Effector CD4-positive, alpha-beta T cell (primary cell): Measurements from ENCODE around the gene ZBTB7C.

Experiments used
- DNase-seq: peaks from one replicate; pipeline ENCODE4 v3.0.0-alpha.2; 2020

Gene ZBTB7C

DNA sequence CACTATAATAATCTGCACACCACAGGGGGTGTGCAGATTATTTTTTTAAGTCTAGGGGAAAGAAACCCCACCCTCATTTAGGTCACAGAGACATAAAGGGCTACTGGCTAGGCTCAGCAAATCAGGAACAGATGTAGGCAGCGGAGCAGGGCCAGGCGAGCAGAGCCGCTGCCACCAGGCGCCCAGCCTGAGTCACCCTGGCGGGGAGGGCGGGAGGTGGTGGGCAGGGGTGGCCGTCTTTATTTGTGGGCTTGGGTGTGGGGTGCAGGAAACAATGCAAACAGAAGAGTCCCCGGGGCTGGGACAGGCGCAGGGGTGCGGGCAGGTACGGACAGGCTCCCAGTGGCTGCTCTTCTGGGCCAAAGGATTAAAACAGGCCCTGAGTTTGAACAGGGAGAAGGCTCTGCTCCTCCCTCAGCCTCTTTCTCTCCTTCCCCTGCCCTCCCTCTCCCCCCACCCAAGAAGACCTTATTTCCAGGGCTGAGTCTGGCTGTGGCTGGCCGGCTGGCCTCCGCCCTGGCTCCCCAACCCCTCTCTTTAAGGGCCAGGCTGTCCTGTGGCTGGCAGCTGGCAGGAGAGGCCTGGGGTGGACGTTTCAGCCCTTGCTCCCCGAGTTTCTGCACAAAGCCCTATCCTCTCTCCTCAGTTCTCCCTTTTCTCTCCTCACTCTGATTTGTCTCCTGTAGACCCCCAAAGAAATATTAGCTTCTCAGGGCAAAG lies 335.8 kb downstream of the ZBTB7C start:
- DNase-seq, result no peak

DNA sequence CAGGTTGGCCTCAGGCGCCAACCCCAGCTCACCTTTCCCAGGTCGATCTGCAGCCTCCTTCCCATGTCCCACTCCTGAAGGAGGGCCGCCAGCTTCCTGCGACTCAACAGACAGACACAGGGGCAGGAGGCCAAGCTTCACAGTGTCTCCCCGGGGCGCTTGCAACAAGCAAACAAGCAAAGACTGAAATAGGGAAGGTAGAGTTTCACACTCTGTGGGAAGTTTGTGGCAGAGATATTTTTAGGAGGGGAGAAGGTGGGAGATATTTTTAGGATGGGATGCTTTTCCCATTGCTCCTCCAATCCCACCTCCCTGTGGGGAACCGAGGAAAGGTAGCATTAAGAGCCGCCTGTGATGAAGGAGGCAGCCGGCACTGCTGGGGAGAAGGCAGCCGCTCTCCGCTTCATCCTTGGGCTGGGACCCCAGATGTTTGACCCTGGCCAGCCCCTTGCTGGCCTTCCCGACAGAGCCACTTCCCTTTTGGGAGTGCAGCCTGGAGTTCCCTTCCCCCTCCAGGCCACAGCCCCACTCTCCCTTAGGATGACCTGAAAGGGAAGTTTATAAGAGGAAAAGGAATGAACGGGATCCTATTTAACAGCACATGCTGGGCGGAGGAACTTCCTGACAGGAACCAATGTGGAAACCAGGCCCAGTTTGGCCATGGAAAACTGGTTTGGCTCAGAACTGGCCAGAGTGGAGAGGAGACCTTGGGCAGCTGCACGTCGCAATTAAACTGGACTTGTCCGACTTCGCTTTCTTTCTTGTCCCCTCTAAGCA lies 336.6 kb downstream of the ZBTB7C start:
- DNase-seq, result no peak

DNA sequence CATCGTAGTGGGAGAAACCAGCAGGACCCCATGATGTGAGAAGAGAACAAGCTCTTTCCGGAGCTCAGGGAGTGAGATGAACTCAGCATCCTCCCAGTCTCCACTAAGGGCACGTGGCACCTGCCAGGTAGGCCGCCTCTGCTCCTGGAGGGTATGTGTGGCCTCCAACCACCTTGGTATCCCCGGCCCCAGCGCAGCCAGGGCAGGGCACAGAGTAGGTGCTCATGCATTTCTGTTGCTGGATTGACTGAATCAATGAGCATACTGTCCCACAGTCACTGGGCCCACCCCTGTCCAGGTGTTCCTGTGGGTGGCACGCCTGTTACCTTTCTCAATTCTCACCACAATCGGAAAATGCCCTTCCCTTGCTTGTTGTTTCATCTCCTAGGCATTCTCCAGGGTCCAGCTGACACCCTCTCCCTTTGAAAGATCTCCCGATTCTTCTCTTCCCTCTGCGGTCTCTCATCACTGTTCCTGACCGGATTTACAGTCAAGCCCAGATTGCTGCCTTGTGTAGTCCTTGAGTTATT lies 340.2 kb downstream of the ZBTB7C start:
- no peak for DNase-seq

DNA sequence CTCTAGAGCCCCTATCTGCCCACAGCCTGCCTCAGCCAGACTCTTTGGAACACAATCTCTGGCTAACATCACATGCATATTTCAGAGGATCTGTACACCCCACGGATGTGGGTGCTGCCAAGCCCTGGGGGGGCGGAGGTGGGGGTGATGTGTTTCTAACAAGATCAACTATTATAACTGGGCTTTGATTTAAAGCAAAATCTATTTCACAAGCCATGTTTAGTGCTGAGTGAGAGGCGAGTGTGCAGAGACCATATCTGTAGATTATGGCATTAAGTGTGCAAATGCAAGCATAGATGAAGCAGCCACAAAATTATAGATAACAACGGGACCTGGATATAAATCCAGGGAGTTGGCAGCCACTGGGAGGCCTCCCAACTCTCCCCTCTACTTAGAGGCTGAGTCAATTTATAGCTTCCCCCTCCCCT lies 342.9 kb downstream of the ZBTB7C start:
- DNase-seq, result no peak

DNA sequence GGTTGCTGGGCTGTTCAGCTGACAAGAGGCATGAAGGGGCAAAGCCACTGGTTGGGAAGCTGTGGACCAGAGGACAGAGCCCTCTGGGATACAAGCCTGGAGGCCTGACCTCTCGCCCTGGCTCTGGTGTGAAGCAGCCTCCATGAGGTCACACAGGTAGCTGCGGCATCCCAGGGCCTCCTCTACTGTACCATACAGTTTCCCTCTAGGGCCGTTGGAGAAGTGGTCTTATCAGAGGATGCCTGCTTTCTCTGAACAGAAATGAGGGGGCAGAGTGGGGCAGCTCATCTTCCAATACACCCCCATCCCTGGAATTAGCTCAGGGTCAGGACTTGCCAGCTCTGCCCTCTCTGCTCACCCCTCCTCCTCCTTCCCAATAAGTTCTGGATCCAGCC lies 343.6 kb downstream of the ZBTB7C start:
- DNase-seq, result no peak

DNA sequence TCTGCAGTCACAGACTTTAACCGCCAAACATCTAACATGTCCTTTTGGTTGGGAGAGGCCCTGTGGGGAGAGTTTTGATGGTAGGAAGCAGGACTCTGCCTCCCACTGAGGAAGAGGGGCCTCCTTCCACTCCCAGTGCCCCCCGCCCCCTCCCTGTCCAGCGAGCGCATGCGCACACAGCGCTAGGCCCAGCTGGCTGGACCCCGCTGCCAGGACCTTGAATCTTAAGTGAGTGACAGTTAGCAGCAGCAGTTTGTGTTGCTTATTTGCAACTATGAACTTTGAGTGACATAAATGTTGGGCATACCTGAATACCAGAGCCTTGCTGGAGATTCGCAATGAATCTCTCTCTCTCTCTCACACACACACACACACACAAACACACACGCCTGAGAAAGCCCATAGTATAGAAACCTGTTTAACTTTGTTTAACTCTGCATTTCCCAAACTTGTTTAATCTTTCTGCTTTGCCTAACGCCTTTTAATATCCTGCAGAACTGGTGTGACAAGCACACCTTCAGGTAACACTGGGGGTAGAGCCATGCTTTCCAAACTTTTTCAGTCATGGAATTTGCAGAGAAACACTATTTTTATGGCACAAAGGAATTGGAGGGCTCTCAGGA lies 344.1 kb downstream of the ZBTB7C start:
- DNase-seq, result no peak

DNA sequence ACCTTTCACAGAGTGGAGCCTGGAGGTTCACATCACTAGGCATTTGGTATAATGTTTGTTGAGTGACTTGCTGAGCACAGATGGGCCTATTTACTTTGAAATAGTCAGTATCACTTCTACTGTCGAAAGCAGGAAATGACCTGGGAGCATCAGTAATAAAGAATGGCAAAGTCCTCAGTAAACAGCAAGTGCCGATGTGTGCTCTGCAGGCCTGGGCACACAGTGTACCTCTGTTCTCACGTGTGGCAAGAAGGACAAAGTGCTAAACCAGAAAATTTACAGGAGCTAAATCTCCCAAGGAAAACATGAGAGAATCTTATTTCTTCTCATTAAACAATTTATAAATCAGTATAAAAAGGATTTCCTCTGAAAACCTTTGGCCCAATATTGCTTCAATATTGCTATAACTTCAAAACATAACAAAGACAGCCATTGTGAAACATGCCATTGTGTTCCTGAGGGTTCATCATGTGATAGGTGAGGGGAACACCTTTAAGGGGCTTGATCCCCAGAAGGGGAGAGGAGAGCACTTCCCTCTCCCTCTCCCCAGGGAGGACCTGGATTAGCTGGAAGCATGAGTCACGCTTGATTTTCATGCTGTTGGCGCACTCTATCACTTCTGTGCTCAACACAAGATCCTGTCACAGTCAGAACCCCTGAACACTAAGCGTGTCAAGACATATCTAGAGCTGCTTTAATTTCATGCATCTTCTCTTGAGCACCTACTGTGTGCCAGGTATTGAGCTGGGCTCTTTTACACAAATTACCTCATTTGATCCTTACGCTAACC lies 347.2 kb downstream of the ZBTB7C start:
- no peak for DNase-seq

DNA sequence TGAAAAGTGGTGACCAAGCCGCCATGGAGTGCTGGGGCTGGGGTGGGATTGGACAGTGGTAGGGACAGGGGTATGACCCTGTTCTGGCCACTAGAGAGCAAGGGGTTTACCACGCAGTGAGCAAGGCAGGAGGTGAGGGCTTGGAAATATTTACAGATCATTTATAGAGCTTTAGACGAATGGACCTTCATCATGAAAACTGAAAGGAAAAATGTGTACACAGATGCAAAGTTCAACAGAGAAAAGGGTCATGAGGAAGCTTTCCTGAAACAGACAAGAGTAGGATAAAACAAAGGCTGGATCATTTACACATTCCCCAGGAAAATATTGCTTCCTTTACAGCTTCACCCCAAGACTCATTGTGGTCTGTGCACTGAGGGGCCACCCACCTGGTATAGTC lies 348.2 kb downstream of the ZBTB7C start:
- DNase-seq, result no peak

DNA sequence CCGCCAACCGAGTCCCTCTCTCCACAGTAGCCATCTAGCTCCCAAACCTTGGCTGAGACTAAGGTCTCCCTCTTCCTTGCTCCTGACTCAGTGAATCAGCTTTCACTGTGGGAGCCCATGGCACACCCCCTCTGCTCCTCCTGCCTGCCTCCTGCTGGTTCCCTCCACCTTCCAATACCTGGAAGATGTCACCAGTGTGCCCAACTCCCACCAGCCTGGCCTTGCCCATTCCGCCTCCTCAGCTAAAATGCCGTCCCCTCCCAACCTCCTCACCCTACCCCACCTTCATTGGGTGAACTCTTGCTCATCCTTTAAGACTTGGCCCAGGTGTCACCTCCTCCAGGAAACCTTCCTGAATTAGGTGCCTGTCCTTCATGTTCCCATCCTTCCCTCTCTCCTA lies 348.8 kb downstream of the ZBTB7C start:
- no peak for DNase-seq

DNA sequence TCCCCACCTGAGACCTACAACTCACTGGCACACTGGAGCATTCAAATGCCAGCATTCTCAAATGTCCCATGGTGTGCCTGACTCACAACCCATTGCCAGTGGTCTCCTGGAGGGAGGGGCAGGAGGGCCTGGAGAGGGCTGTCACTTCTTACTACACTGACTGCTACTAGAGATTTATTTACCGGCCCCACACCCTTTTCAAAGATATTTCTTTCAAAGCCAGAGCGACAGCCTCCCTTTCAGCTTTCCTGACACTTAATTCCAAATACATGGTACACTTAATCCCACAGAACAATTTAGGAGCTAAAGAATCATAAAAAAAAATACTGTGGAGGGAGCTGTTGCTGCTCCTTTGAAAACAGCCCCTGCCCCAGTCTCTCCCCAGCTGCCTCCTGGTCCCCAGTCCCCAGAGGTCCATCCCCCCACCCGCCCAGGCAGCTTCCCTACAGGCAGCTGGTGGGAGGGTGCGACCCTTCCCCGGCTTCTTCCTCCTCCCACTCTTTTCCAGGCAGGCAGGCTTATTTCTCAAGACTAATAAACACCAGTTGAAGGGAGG lies 349.6 kb downstream of the ZBTB7C start:
- no peak for DNase-seq

DNA sequence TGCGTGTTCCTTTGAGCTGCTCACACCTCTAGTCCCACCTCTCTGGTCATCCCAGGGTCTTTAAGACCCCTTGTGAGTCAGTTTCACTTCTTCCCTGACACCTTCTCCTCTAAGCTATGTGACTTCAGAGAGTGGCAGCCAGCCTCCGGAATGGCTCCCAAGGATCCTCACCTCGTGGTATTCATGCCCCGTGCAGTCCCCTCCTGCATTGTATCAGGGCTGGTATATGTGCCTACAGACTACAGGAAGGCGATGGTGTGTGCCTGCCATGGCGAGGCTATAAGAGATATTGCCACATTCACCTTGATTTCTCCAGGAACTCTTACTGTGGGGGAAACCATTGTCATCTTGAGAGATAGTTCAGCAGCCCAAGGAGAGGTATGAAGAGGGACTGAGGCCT lies 350.7 kb downstream of the ZBTB7C start:
- no peak for DNase-seq

DNA sequence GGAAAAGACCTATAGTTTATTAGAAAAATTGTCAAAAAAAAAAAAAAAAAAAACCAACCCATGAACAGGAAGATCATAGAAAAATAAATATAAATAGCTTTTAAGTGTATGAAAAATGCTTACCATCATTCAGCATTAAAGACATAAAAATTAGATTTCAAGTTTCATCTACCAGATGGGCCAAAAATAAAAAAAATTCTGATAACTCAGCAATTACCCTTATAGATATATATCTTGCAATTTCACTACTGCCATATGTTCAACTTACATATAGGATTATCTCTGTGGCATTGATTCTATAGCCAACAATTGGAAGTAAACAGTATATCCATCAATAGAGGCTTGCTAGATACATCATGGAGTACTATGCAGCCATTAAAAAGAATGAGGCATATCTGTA lies 352.2 kb downstream of the ZBTB7C start:
- DNase-seq, result no peak

DNA sequence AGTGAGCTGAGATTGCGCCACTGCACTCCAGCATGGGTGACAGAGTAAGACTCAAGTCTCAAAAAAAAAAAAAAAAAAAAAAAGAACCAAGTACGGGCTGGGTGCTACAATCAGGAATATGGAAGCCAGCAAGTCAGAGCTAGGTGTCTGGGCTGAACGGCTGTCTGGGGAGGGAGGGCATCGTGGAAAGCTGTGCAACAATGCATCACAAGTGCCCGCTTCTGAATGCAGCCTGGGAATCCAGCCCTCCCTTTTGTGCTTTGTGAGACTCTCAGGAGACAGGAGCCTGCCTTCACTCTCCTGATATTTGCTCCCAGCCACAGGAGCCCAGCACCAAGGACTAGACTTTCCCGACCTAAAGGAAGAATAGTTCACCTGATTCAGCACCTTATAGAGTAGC lies 353.8 kb downstream of the ZBTB7C start:
- no peak for DNase-seq

DNA sequence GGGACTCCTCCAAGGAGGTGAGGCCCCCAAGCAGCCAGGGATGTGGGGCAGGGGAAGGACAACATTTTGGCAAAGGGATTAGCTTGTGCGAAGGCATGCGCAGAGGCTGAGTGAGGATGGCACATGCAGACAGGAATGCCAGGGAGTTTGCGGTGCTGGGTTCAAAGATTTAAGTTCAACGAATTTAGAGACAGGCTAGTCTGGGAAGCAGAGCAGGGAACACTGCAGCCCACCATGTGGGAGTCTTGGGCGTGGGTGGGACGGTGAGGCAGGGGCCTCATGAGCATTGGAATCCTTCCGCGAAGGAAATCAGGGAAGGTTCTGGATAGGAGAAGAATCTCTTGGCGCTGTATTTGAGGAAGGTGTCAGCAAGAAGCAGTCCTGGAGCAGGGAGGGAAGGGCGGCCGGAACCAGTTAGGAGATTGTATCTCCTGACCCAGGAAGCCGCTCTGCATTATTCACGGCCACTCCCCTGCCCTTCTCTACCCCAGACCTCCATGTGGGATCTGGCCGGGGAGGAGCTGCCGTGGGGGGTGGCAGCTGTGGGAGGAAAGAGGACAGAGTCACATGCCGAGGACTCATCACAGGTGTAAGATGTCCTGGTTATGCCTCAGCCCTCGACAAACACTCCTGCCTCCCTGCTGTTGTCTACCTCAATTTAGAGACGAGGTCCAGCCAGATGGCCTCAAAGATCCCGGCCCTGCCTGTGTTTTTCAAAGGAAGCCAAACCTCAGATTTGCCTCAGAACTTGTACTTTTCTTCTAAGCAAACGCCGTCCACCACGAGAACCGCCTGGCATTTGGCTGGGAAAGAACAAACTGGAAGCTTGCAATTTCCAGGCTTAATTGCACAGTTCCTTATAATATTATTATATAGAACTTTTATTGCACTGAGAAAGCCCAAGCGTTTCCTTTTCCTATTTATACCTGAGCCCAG lies 355.0 kb downstream of the ZBTB7C start:
- DNase-seq, result no peak

DNA sequence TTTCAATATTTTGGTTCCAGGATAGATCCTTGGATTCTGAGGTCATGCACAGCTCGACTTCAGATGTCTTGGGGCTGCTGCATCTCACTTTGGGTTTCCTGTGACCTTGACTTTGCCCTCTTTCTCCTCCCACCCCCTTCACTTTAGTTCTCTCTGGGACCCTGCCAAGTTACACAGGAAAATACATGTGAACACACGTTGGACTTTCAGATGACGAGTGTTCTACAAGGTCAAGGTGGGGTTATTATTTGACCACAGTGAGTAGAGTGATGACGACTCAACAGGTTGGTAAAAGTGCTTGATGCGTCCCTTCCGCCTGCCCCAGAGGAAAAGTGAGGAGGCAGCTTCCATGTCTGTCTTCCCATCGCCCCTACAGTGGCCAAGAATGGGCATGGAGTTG lies 356.3 kb downstream of the ZBTB7C start:
- DNase-seq, result no peak

DNA sequence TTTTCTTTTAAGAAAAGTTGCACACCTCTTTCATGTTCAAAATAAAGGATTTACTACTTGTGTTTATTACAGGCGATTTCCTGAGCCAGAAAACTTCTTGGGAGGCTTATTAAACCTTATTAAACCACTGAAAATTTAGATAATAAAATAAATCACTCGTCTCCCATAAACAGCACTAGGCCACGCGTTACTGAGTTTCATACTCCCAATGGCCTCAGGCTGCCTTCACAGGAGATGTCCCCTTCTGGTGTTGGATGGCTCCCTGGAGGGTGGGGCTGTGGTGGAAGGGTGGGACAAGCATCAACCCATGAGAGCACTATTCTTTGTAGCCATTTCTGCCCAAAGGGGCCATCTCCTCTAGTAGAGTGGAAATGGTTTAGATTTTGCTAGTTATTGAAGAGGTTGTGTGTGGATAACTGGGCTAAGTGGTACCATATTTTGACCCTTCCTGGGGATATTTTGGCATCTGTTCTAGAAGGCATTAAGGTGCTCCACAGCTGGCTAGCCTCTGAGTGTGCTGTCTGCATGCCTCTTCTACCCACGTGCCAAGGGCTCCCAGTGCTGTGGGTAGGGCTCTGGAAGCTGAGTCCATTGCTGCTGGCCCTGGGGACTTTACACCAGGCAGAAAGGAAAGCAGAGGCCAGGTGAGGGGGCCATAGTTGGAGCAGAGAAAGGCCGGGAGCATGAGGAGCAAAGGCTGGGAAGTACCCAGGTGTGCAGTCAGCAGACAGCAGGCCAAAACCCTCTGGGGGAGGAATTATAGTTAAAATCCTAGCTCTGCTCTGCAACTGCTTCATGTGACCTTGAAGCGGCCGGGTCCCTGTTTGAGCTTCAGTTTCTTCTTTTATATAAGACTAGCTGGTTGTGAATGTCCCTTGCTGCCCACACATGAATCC lies 357.0 kb downstream of the ZBTB7C start:
- no peak for DNase-seq

DNA sequence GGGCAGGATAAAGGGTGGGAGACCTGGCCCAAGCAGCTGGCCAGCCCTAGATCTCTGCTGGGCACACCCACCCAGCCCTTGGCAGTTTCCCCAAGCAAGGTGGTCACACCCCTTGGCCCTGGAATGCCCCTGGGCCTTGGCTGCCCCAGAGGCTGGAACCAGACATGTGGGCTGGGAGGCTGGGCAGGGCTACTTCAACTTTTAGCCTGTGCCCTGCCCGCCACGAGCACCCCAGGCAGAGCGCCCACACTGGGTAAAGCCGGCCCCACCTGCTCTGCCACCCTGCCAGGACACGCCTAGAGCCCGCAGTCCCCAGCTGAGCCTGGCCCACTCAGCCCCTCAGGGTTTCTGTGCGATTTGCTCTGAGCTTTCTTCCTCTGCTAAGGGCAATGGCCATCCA lies 359.0 kb downstream of the ZBTB7C start:
- no peak for DNase-seq

DNA sequence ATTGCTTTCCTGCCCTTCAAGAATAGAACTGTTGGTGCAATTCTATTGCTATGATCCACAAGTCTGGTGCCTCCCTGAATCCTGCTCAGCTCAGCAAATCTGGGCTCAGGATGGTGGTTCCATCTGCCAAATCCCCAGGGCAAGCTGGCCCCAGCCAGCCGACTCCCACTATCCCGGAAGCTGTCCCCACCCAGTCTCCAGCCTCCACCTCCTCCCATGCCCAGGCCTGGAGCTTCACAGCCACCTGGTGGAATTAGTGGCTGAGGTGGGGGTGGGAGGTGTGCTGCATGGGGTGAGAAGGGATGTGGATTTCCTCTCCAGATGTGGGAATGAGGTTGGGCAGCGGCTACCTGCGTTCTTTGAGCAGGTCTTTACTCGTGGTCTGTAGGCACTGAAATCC lies 359.4 kb downstream of the ZBTB7C start:
- DNase-seq, result no peak

DNA sequence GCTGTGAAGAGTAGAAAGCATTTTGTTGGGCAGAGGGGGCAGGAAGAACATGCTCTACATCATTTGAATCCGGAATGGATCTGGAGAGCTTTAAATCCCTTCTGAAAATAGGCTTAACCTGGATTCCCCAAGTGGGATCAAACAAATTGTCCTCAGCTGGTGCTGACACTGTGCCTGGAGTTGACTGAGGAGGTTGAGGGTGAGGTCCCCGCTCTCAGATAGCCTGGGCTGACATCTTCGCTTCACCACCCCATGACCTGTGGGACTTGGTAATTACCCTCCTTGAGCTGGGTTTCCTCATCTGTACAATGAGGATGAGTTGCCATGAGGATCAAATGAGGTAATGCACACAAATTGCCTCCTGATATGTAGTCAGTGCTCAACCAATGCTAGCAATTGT lies 360.9 kb downstream of the ZBTB7C start:
- no peak for DNase-seq

DNA sequence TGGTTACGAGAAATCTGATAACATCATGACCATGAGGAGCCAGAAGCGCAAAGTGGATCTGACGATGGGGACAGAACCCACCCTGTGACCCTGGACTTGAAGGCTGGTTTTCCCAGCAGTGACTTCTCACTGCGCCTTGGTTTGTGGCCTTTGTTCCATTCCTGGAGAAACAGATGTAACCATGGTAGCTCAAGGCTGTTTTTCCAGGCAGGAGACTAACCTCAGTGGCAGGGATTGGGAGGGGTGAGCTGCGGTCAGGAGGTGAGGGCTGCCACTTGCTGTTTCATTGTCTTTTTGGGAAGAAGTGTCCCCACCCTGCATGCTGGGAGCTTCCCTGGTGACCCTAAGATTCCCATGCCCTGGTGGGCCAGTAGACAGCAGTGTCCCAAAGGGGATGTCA lies 362.3 kb downstream of the ZBTB7C start:
- DNase-seq, result no peak
